Psoas muscle (tissue), 8 donors: ENCODE data around the gene SHROOM1. TPM values are rescaled to one million over a fixed set of nuclear protein-coding genes. Genes with fewer than 3 reads are reported as not detected.

ENCODE experiments used
- ATAC-seq, 4 donors: fragments of 200-7000 bp; cut with Tn5 transposase; one replicate each; pipeline ENCODE4 v1.9.1; 2020; ENCODE audit warnings: moderate library complexity in 3 of 4, mild to moderate bottlenecking in 2 of 4
- DNase-seq, 2 donors: peaks; one replicate each; pipeline ENCODE4 v3.0.0-alpha.2; 2020
- H3K27ac ChIP-seq: fragments of 200-600 bp; one replicate; pipeline ENCODE4 v1.8.0; 2022
- H3K27me3 ChIP-seq, 3 donors: fragments of 200-600 bp in 1 of 3; one replicate each; pipeline versions ENCODE4 v1.6.1 to v1.8.0; 2013 to 2022; ENCODE audit warnings: low read length in 2 of 3, mild to moderate bottlenecking in 2 of 3, moderate library complexity in 1 of 3; ENCODE audit not compliant: insufficient read depth in 3 of 3
- H3K36me3 ChIP-seq, 2 donors: fragments of 200-600 bp in 1 of 2; one replicate each; pipeline versions ENCODE4 v1.6.1 to v1.8.0; 2013 to 2022; ENCODE audit warnings: low read depth in 1 of 2, mild to moderate bottlenecking in 1 of 2, moderate library complexity in 1 of 2; ENCODE audit not compliant: insufficient read depth in 1 of 2
- H3K4me1 ChIP-seq: fragments of 200-600 bp; one replicate; pipeline ENCODE4 v1.8.0; 2022
- H3K4me3 ChIP-seq: fragments of 200-600 bp; one replicate; pipeline ENCODE4 v1.8.0; 2022; ENCODE audit warnings: mild to moderate bottlenecking
- H3K9me3 ChIP-seq: fragments of 200-600 bp; one replicate; pipeline ENCODE4 v1.8.0; 2022
- WGBS, 3 donors: extraction: QIAGEN DNeasy Blood & Tissue Kit; methylation state at CpG; one replicate each; pipeline versions ENCODE4 v1.1.6 to v1.1.7; 2013; 5-methylcytosine and 5-hydroxymethylcytosine counted together
- intact Hi-C, 2 donors: fragments of 100-400 bp; cut with DNase I; formaldehyde crosslinking; loops; one replicate each; pipeline versions ENCODE4 v1.11.0 to v1.14.2; 2022
- polyA plus RNA-seq, 3 donors: library from polyadenylated mRNA; stranded (reverse); fragments of 200-250 nt; gene quantifications; one replicate each; pipeline ENCODE4 v1.2.3, GENCODE V29; 2013
- total RNA-seq, 4 donors: library from RNA; stranded (reverse); fragmentation: NEBNext Ultra II Directional in 2 of 4; extraction: Animal tissue kit (Norgen Biotek cat#: 25700) in 2 of 4; gene quantifications; one replicate each; pipeline versions ENCODE4 v1.2.1 to v1.2.4, GENCODE V29; 2021 to 2023
- TF ChIP-seq, protein P1 (sequence below): fragments of 200-600 bp; IDR thresholded peaks from one replicate; pipeline ENCODE4 v1.8.0; 2022; ENCODE audit warnings: antibody characterized with exemption
- donor health status: healthy with polysubstance abuse.
- donor health status: DM: no; HTN: no; CAD: no; lungs with moderate emphysema.
- donor health status: Bipolar disorder and iron deficiency.
- donor health status: healthy.
- donor health status: DM: yes; HTN: yes; CAD: no.
- donor health status: DM: no; HTN: no; CAD: no.
- donor health status: DM: no; HTN: no; CAD: no.
- donor health status: DM: yes; HTN: yes; CAD: no.

SHROOM1 gene
- total and polyA plus RNA-seq, 7 donors = 0.66 to 2.3 (median 1.5) TPM

DNA sequence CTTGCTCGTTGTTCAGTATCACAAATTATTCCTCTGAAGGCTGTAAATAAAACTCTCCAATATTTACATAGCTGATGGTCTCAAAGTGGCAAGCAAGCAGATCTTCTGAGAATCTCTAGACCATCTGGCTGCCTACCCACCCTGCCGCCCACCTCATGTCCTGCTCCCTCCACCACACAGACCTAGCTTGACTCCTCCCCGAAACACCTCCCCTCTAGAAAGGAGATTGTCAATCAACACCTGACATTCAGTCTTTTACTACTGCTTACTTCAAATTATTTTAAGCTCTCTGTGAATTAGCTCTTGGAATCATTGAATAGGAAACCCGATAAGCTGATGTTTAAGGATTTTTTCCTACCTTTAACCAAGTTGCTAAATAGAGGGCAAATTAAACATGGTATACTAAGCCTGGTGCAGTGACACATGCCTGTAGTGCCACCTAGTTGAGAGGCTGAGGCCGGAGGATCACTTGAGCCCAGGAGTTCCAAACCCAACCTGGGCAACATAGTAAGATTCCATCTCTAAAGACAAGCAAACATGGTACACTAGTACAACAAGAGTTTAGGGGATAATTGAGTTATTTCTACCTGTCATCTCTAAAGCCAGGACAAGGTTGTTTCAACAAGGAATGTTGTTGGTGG is 28.3 kb downstream of the SHROOM1 start:
- ATAC-seq (no peak), DNase-seq (no peak)
- H3K4me1 ChIP-seq = no peaks in the 10 kb centered on the region
- no peaks in the 10 kb centered on the region for H3K9me3 ChIP-seq
- TF ChIP-seq, protein P1, sequence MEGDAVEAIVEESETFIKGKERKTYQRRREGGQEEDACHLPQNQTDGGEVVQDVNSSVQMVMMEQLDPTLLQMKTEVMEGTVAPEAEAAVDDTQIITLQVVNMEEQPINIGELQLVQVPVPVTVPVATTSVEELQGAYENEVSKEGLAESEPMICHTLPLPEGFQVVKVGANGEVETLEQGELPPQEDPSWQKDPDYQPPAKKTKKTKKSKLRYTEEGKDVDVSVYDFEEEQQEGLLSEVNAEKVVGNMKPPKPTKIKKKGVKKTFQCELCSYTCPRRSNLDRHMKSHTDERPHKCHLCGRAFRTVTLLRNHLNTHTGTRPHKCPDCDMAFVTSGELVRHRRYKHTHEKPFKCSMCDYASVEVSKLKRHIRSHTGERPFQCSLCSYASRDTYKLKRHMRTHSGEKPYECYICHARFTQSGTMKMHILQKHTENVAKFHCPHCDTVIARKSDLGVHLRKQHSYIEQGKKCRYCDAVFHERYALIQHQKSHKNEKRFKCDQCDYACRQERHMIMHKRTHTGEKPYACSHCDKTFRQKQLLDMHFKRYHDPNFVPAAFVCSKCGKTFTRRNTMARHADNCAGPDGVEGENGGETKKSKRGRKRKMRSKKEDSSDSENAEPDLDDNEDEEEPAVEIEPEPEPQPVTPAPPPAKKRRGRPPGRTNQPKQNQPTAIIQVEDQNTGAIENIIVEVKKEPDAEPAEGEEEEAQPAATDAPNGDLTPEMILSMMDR = no peak
- WGBS, 3 donors = 85 to 89% (median 86%) methylated on average over 5 of the region's 5 CpGs
- H3K27ac ChIP-seq = no peak overlapping the region
- no peak overlapping the region for H3K4me3 ChIP-seq
- intact Hi-C loops = no loop called here
- H3K27me3 ChIP-seq = peaks cover 0 to 5% (median 0%) of the 10 kb centered on the region in 3 donors
- no peaks in the 10 kb centered on the region for H3K36me3 ChIP-seq

DNA sequence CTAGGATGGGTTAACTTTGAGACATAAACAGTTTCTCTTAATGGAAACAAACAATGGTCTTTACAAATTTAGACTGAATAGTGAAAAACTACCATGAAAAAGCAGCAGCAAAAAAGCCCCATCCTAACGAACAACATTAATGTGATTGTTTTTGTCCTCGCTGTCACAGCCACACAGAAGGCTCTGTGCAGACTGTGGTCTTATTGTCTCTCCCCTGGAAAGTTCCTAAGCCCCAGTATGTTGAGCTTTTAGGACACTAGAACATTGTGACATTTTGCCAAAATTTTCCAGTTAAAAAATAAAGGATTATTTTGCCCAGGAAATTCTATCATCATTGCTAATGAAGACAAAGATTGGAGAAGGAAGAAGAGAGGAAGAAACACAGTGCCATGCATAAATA is 29.9 kb downstream of the SHROOM1 start:
- intact Hi-C loops = no loop called here
- TF ChIP-seq, protein P1 = no peak

DNA sequence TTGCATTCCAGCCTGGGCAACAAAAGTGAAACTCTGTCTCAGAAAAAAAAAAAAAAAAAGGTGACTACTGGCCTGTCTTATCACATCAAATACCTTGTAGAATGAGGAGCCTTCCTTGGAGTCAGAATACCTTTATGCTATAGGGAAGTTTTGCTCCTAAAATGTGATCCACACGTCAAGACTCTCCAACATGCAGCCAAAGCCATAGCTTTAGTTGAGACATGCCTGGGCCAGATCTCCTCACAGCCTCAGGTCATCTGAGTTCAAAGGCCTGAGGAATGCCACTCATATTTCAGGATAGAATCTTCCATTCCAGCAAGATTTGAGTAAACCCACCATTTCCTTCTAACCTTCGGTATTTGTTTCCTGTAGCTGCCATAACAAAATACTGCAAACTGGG is 31.1 kb downstream of the SHROOM1 start:
- no peak for DNase-seq
- H3K9me3 ChIP-seq = no peaks in the 10 kb centered on the region
- intact Hi-C loops = no loop called here
- TF ChIP-seq, protein P1 = no peak
- H3K4me1 ChIP-seq = no peaks in the 10 kb centered on the region
- no peaks in the 10 kb centered on the region for H3K36me3 ChIP-seq
- 77 to 83% (median 79%) methylated on average over 2 of the region's 2 CpGs for WGBS, 3 donors
- no peak overlapping the region for H3K4me3 ChIP-seq
- no peak overlapping the region for H3K27ac ChIP-seq
- H3K27me3 ChIP-seq = peaks cover 0 to 4% (median 0%) of the 10 kb centered on the region in 3 donors
- ATAC-seq = no peak

More for the DNA sequence above, 29.9 kb downstream of the SHROOM1 start:
- 56 to 83% (median 62%) methylated on average over 2 of the region's 2 CpGs for WGBS, 3 donors
- Histone ChIP-seq H3K4me1 (no peaks in the 10 kb centered on the region), H3K27me3 (peaks cover 0 to 4% (median 0%) of the 10 kb centered on the region in 3 donors), H3K36me3 (no peaks in the 10 kb centered on the region), H3K9me3 (no peaks in the 10 kb centered on the region), H3K27ac (no peak overlapping the region), H3K4me3 (no peak overlapping the region)
- no peak for DNase-seq
- no peak for ATAC-seq

DNA sequence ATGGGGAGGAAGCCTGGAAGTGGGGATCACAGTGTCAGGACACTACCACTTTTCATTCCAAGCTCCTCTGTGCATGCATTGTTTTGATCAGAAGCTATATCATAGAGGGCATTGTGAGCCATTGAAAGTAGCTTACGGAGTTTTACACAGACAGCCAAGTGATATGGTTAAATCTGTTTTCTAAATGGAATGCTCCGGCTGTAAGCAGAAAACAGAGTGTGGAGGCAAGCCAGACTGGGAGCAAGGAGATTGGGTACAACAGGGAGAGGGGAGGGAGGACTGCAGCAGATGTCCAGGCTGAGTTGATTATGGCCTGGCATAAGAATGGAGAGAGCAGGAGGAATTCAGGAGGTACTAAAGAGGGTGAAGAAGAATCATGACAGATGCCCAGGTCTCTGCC is 32.8 kb downstream of the SHROOM1 start:
- no peaks in the 10 kb centered on the region for H3K36me3 ChIP-seq
- 44 to 51% (median 47%) methylated on average over 2 of the region's 2 CpGs for WGBS, 3 donors
- intact Hi-C loops = no loop called here
- H3K9me3 ChIP-seq = no peaks in the 10 kb centered on the region
- ATAC-seq = no peak
- H3K4me1 ChIP-seq = no peaks in the 10 kb centered on the region
- no peak overlapping the region for H3K4me3 ChIP-seq
- no peak for DNase-seq
- H3K27me3 ChIP-seq = no peaks in the 10 kb centered on the region
- TF ChIP-seq, protein P1 = no peak
- H3K27ac ChIP-seq = no peak overlapping the region

DNA sequence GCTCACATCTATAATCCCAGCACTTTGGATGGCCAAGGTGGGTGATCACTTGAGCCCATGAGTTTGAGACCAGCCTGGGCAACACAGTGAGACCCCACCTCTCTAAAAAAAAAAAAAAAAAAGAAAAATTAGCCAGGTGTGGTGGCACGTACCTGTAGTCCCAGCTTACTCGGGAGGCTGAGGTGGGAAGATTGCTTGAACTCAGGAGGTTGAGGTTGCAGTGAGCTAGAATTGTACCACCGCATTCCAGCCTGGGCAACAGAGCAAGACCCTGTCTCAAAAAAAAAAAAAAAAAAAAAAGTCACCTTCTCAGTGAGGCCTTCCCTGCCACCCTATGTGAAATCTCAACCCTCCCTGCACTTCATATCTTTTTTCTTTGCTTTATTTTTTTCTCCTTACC is 39.4 kb downstream of the SHROOM1 start:
- Histone ChIP-seq H3K4me1 (no peaks in the 10 kb centered on the region), H3K9me3 (no peaks in the 10 kb centered on the region), H3K36me3 (no peaks in the 10 kb centered on the region), H3K27me3 (peaks cover 0 to 7% (median 0%) of the 10 kb centered on the region in 3 donors), H3K27ac (no peak overlapping the region), H3K4me3 (no peak overlapping the region)
- 91 to 98% (median 96%) methylated on average over 3 of the region's 3 CpGs for WGBS, 3 donors
- no peak for DNase-seq
- intact Hi-C loops = no loop called here
- TF ChIP-seq, protein P1 = no peak
- no peak for ATAC-seq
